Measurements from ENCODE around the gene TPPP2.

Gene TPPP2

DNA sequence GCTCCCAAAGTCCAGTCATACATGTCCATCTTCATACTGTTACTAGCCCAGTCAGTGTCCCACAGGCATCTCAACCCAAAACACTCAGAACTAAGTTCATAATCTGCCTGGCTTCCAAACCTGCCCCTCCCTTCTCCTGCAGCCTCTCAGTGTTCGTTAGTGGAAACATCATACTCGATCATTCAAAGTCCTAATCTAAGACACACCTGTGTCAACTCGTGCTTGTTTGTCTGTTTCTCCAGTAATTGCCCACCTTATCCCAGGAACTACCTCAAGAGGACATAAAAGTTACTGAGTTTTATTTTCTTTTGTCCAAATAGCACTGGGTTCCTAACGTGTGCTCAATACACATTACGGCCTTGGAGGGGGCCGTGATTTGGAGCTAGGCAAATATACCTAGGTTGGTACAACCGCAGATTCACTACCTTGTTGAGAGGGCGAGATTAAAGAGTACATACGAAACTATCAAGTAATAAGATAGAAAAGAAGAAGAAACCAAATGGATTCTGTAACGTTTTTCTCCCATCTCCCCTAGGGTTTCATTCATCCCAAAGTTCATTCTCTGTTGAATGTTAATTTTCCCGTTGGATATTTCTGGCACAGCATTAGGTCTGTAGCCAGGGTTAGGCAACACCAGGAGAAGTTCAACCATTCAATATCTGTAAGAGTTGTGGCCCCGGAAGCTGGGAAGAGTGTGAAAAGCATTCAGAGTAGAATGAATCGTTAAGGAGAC is 30.8 kb downstream of the TPPP2 start:
- H3K9me3 ChIP-seq (ENCODE audit: control insufficient read depth, insufficient read depth, low read depth, low read length) = no peaks in the 10 kb centered on the region
- H3K27ac ChIP-seq (ENCODE audit: low read depth, low read length) = no peak overlapping the region
- no peaks in the 10 kb centered on the region for H3K27me3 ChIP-seq (ENCODE audit: control insufficient read depth, insufficient read depth, low read length)
- H3K36me3 ChIP-seq (ENCODE audit: control insufficient read depth, insufficient read depth, low read length) = no peaks in the 10 kb centered on the region
- H3K4me3 ChIP-seq (ENCODE audit: low read depth, low read length) = no peak overlapping the region
- H3K9ac ChIP-seq (ENCODE audit: low read length) = no peak overlapping the region
- H3K4me1 ChIP-seq (ENCODE audit: control insufficient read depth, insufficient read depth, low read length) = peaks cover 8% of the 10 kb centered on the region

DNA sequence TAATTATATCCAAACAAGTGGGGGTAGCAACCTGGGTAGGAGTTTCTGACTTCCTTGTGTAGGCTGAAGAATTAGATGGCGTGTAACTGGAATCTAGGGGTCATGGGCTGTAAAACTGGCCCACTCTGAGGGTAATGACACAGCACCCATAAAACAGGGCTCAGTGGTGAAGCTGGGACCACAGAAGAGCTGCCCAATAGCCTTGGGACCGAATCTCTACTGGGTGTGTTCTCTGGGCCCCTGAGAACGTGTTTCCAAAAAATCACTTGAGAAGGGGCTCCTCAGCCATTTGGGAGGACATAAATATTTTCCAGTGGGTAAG is 31.3 kb downstream of the TPPP2 start:
- no peak overlapping the region for H3K4me3 ChIP-seq (ENCODE audit: low read depth, low read length)
- no peaks in the 10 kb centered on the region for H3K9me3 ChIP-seq (ENCODE audit: control insufficient read depth, insufficient read depth, low read depth, low read length)
- peaks cover 7% of the 10 kb centered on the region; the same call in 1 of the 2 replicates for H3K4me1 ChIP-seq (ENCODE audit: control insufficient read depth, insufficient read depth, low read length)
- H3K27me3 ChIP-seq (ENCODE audit: control insufficient read depth, insufficient read depth, low read length) = no peaks in the 10 kb centered on the region
- no peak overlapping the region for H3K9ac ChIP-seq (ENCODE audit: low read length)
- H3K36me3 ChIP-seq (ENCODE audit: control insufficient read depth, insufficient read depth, low read length) = no peaks in the 10 kb centered on the region
- H3K27ac ChIP-seq (ENCODE audit: low read depth, low read length) = no peak overlapping the region

DNA sequence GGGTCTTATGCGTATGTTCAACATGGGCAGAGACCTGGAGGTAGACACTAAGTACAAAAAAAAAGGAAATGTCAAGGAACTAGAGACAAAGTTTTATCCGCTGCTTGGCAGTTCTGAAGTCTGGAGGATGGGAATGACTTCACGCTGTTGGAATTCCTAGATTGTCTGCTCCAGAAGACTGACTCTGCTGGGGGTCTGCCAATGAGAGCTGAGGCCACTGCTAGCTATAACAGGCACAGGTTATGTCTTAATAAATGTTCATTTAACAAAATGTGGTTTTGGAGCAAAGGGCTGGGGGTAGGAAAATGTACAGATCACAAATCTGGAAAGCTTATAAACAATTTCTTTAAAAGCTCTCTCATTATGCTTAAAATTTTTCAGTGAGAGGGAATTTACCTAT is 33.5 kb downstream of the TPPP2 start:
- Histone ChIP-seq H3K9ac (ENCODE audit: low read length) (no peak overlapping the region), H3K27ac (ENCODE audit: low read depth, low read length) (no peak overlapping the region)

DNA sequence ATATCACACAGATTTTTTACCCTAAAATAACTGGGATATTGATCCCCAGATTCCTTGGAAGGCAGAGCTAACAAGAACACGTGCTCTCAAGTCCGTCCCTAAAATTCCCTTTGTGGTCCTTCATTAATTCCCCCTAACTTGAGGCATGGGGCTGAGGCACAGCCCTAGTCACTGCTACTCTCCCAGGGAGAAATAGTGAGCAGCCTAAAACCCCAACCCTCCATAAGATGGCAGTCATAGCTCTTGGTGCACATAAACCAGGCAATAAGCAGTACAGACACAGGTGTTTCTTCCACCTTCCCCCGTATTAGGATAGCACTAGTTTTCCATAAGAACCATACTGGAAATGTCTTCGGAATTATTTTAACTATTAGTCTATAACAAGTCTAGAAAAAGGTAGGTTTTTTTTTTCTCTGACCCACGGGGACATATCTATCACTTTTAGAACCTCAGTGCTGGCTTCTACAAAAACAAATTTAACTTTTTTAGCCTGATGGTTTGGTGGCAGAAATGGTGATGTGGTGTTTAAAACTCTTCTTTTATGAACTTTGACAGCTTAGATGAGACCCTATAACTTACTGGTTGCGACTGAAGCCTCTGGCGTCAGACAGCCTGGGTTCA is 37.0 kb downstream of the TPPP2 start:
- Histone ChIP-seq H3K9me3 (ENCODE audit: control insufficient read depth, insufficient read depth, low read depth, low read length) (no peaks in the 10 kb centered on the region), H3K36me3 (ENCODE audit: control insufficient read depth, insufficient read depth, low read length) (no peaks in the 10 kb centered on the region), H3K27me3 (ENCODE audit: control insufficient read depth, insufficient read depth, low read length) (peaks cover 18% of the 10 kb centered on the region), H3K4me1 (ENCODE audit: control insufficient read depth, insufficient read depth, low read length) (peaks cover 10% of the 10 kb centered on the region), H3K27ac (ENCODE audit: low read depth, low read length) (no peak overlapping the region), H3K4me3 (ENCODE audit: low read depth, low read length) (no peak overlapping the region), H3K9ac (ENCODE audit: low read length) (no peak overlapping the region)

More for the DNA sequence above, 33.5 kb downstream of the TPPP2 start:
- Histone ChIP-seq H3K27me3 (ENCODE audit: control insufficient read depth, insufficient read depth, low read length) (peaks cover 11% of the 10 kb centered on the region), H3K4me3 (ENCODE audit: low read depth, low read length) (no peak overlapping the region), H3K9me3 (ENCODE audit: control insufficient read depth, insufficient read depth, low read depth, low read length) (no peaks in the 10 kb centered on the region), H3K36me3 (ENCODE audit: control insufficient read depth, insufficient read depth, low read length) (no peaks in the 10 kb centered on the region), H3K4me1 (ENCODE audit: control insufficient read depth, insufficient read depth, low read length) (peaks cover 7% of the 10 kb centered on the region; the same call in 1 of the 2 replicates)

DNA sequence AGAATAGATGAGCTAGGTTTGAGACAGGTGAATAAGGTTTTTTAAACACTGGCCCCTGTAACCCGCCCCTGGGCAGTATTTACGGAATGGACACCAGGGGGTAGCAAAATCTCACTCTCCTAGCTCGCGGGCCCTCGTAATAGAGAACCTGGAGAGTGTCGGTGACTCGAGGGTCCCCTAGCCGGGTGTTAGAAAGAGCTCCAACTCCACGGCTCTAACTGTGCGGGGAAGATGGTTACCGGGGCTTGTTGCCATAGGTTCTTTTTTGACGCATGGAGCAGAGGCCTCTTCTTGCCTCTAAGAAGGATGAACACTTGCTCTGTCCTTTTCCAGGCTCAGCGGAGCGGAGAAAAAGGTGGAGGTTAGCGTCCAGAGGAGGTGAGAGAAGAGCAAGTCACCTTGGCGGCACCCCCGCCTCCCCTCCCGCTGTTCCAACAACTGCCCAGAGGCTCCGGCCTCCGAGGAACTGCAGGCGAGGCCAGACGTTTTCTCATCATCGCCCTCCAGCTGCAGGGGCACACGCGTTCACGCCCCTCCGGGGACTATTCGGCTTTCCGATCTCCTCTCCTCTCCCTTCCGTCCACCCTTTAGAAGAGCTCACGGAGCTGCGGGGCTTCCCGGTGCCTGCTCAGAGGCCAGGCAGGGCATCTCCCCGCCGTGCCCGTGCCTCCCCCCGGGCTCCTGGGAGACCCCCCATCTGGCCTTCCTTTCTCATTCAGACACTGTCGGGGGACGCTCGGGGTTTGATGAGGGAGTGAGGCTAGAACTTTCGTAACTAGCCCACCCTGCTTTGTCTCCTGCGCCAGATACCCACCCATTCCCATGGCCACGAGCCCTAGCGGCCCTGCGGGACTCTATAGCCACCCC is 38.7 kb downstream of the TPPP2 start:
- no peaks in the 10 kb centered on the region for H3K9me3 ChIP-seq (ENCODE audit: control insufficient read depth, insufficient read depth, low read depth, low read length)
- H3K27ac ChIP-seq (ENCODE audit: low read depth, low read length) = peak overlapping the region; percentile 83; the same call in 1 of the 2 replicates
- H3K27me3 ChIP-seq (ENCODE audit: control insufficient read depth, insufficient read depth, low read length) = peaks cover 18% of the 10 kb centered on the region
- H3K4me1 ChIP-seq (ENCODE audit: control insufficient read depth, insufficient read depth, low read length) = peaks cover 9% of the 10 kb centered on the region
- H3K36me3 ChIP-seq (ENCODE audit: control insufficient read depth, insufficient read depth, low read length) = peaks cover 10% of the 10 kb centered on the region; the same call in 1 of the 2 replicates
- peak overlapping the region; percentile 82 for H3K4me3 ChIP-seq (ENCODE audit: low read depth, low read length)
- H3K9ac ChIP-seq (ENCODE audit: low read length) = peak overlapping the region; percentile 87

DNA sequence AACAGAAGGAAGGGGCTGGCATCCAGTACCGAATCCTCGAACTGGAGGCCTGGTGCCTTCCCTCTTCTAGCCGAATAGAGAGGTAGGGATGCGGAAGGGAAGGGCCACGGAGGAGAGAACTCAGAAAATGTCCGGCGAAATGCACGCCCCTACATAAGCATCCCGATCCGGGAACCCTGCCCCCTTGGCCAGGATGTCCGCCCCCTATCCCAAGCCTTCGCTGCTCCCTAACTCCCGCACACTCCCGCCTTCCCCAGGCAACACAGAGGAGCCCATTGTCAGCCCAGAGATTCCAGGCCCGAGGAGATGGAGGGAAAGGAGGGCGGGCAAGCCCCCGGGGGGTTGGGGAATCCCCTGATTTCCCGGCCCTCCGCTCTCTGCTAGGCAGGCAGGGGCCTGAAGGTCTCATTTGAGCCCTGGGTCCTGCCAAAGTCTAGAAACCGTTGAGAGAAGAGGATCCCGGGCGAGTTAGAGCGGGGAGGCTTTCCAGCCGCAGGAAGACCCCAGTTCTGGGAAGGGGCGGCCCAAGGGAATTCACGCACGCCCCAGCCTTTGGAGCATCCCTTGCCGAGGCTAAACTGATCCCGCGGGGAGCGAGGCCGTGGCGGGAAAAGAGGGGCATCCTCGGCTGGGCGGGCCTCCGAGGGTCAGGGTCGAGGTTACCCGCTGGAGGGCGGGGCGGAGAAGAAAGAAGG is 39.5 kb downstream of the TPPP2 start:
- peak overlapping the region; percentile 82 for H3K4me3 ChIP-seq (ENCODE audit: low read depth, low read length)
- peak overlapping the region; percentile 87 for H3K9ac ChIP-seq (ENCODE audit: low read length)
- H3K27ac ChIP-seq (ENCODE audit: low read depth, low read length) = peak overlapping the region; percentile 83; the same call in 1 of the 2 replicates

DNA sequence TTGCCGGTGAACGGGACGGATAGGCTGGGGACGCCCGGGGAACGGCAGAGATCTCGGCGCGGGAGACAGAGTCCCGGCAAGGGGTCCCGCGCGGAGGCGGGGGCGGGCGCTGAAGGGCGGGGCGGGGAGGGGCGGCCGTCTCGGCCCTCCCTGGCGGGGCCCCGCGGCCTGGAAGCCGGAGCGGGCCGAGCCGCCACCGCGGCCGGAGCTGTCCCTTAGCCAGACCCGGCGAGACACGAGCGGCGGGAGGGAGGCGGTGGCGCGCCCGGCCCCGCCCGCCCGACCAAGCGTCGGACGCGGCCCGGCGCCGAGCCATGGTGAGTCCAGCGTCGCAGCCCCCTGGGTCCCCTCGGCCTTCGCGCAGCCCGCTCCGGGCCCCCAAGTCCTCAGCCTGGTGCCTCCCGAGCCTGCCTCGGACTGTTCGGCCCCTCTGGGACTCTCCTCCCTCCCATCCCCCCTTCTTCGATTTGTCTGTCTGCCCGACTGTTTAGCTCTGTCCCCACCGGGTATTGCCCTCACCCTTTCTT is 40.1 kb downstream of the TPPP2 start, which contains the start of gene ARHGEF40:
Gene ARHGEF40 (plus strand): TSS at position 222 of the 527 bp plus-strand sequence. CDS start 93 bp downstream, at position 315.
- peak within 1 kb of the TSS; percentile 82 for H3K4me3 ChIP-seq (ENCODE audit: low read depth, low read length)
- peaks cover 18% of the 10 kb centered on the region for H3K27me3 ChIP-seq (ENCODE audit: control insufficient read depth, insufficient read depth, low read length)
- H3K27ac ChIP-seq (ENCODE audit: low read depth, low read length) = peak within 1 kb of the TSS; percentile 83; the same call in 1 of the 2 replicates

More for the DNA sequence above, 39.5 kb downstream of the TPPP2 start:
- H3K4me1 ChIP-seq (ENCODE audit: control insufficient read depth, insufficient read depth, low read length) = peaks cover 9% of the 10 kb centered on the region
- H3K9me3 ChIP-seq (ENCODE audit: control insufficient read depth, insufficient read depth, low read depth, low read length) = no peaks in the 10 kb centered on the region
- H3K36me3 ChIP-seq (ENCODE audit: control insufficient read depth, insufficient read depth, low read length) = peaks cover 17% of the 10 kb centered on the region
- peaks cover 18% of the 10 kb centered on the region for H3K27me3 ChIP-seq (ENCODE audit: control insufficient read depth, insufficient read depth, low read length)

DNA sequence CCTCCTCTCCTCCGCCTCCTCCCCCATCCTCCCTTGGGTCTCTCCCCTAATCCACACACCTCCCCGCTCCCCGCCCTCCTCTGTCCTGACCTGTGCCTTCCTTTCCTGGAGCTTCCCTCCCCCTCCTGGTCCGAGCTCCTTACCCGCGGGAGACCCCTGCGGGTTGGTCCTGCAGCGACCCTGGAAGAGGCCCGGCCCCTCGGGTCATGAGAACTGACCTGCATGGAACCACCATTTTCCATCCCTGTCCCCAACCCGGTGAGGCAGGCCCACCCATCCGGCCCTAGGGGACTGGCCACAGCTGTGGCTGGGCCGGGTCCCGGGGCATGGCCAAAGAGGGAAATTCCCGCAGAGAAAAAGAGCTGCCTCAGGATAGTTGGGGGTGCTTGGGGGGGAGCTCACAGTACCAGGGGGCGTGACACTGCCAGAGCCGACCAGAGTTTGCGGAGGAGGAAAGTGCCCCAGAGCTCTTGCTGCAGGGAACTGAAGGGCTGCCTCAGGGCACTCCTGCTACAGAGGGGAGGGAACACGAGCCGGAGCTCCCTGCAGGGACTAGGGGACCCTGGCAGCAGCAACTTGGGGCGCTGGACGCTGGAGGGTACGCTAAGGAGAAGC is 40.7 kb downstream of the TPPP2 start:
- H3K36me3 ChIP-seq (ENCODE audit: control insufficient read depth, insufficient read depth, low read length) = peaks cover 29% of the 10 kb centered on the region
- peaks cover 18% of the 10 kb centered on the region for H3K27me3 ChIP-seq (ENCODE audit: control insufficient read depth, insufficient read depth, low read length)
- peak overlapping the region; percentile 89 for H3K9ac ChIP-seq (ENCODE audit: low read length)
- H3K4me3 ChIP-seq (ENCODE audit: low read depth, low read length) = peak overlapping the region; percentile 82
- H3K4me1 ChIP-seq (ENCODE audit: control insufficient read depth, insufficient read depth, low read length) = peaks cover 9% of the 10 kb centered on the region
- H3K27ac ChIP-seq (ENCODE audit: low read depth, low read length) = peak overlapping the region; percentile 75; the same call in 1 of the 2 replicates
- no peaks in the 10 kb centered on the region for H3K9me3 ChIP-seq (ENCODE audit: control insufficient read depth, insufficient read depth, low read depth, low read length)

More for the DNA sequence above, 40.1 kb downstream of the TPPP2 start, which contains the start of gene ARHGEF40:
- Histone ChIP-seq H3K36me3 (ENCODE audit: control insufficient read depth, insufficient read depth, low read length) (peaks cover 24% of the 10 kb centered on the region), H3K4me1 (ENCODE audit: control insufficient read depth, insufficient read depth, low read length) (peaks cover 9% of the 10 kb centered on the region), H3K9ac (ENCODE audit: low read length) (peak within 1 kb of the TSS; percentile 89), H3K9me3 (ENCODE audit: control insufficient read depth, insufficient read depth, low read depth, low read length) (no peaks in the 10 kb centered on the region)

DNA sequence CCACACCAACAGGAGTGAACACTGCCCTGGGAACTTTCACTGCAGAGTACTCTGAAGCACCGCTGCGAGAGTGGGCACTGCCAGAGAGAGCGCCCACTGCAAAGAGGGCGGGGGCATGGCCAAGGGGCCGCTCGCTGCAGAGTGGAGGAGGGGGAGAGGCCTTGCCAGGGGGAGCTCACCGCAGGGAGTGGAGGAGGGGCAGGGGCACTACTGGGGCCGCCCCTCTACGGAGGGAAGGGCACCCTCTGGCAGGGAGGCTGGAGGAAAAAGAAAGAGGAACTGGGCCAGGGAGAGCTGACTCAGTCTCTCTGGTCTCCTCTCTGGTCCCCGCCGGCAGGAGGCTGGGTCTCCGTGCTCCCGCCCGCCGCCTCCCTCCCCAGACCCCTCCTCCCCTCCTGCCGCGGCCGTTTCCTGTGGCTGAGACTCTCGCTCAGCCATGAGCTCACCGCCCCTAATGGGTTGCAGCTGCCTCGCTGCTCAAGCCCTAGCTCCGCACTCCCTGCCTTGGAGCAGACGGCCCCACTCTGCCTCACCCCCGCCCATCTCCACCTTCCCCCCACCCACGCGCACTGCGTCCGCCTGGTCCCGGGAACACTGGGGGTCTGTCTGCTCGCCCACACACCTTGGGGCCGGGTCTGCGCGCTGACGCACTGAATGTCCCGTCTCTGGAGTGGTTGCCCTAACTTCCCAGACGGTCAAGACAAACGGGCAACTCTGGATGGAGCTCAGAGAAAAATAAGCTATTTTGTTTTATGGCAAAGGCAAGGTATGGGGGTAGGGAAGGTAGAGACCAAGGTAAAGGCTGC is 41.4 kb downstream of the TPPP2 start:
- H3K27ac ChIP-seq (ENCODE audit: low read depth, low read length) = peak overlapping the region; percentile 75

More for the DNA sequence above, 41.4 kb downstream of the TPPP2 start:
- H3K27me3 ChIP-seq (ENCODE audit: control insufficient read depth, insufficient read depth, low read length) = peaks cover 18% of the 10 kb centered on the region
- peaks cover 9% of the 10 kb centered on the region for H3K4me1 ChIP-seq (ENCODE audit: control insufficient read depth, insufficient read depth, low read length)
- peak overlapping the region; percentile 82 for H3K4me3 ChIP-seq (ENCODE audit: low read depth, low read length)
- H3K36me3 ChIP-seq (ENCODE audit: control insufficient read depth, insufficient read depth, low read length) = peaks cover 36% of the 10 kb centered on the region
- no peaks in the 10 kb centered on the region for H3K9me3 ChIP-seq (ENCODE audit: control insufficient read depth, insufficient read depth, low read depth, low read length)
- peak overlapping the region; percentile 89 for H3K9ac ChIP-seq (ENCODE audit: low read length)

All from HUES6 (cell line).